Neural cell (in vitro differentiated cells): ENCODE data around the gene POLE3. TPM values are rescaled to one million over a fixed set of nuclear protein-coding genes. Genes with fewer than 3 reads are reported as not detected.

Source experiments
- H2AFZ ChIP-seq: fragments of 200-600, 300-800 bp; sonication (generic), shearing (Covaris generic); 2 replicates; pipeline ENCODE4 v1.6.0; 2014; ENCODE audit warnings: low read depth, mild to moderate bottlenecking, antibody characterized with exemption, low read length, moderate library complexity
- H3F3A ChIP-seq: fragments of 200-600 bp; shearing (Covaris generic); 2 replicates; pipeline ENCODE4 v1.6.1; 2016; ENCODE audit warnings: mild to moderate bottlenecking, moderate library complexity, mixed read lengths, antibody characterized with exemption, low read length; ENCODE audit not compliant: insufficient read depth, poor library complexity, severe bottlenecking
- H3K27ac ChIP-seq: fragments of 200-600, 300-800 bp; sonication (generic), shearing (Covaris generic); 2 replicates; pipeline ENCODE4 v1.5.1; 2014; ENCODE audit warnings: mild to moderate bottlenecking, low read length, moderate library complexity
- H3K27me3 ChIP-seq: fragments of 300-800, 200-600 bp; sonication (generic), shearing (Covaris generic); 2 replicates; pipeline ENCODE4 v1.6.0; 2014; ENCODE audit warnings: mild to moderate bottlenecking, low read depth, low read length, moderate library complexity; ENCODE audit not compliant: insufficient read depth
- H3K36me3 ChIP-seq: fragments of 300-800, 200-600 bp; sonication (generic), shearing (Covaris generic); 2 replicates; pipeline ENCODE4 v1.5.1; 2014; ENCODE audit warnings: mild to moderate bottlenecking, antibody characterized with exemption, low read length, moderate library complexity; ENCODE audit not compliant: insufficient read depth
- H3K4me2 ChIP-seq: fragments of 300-800, 200-600 bp; sonication (generic), shearing (Covaris generic); 2 replicates; pipeline ENCODE4 v1.6.0; 2014; ENCODE audit warnings: mild to moderate bottlenecking, low read length
- H3K4me3 ChIP-seq: fragments of 300-800, 200-600 bp; sonication (generic), shearing (Covaris generic); 2 replicates; pipeline ENCODE4 v1.5.1; 2014; ENCODE audit warnings: mild to moderate bottlenecking, low read length, moderate library complexity
- H3K79me2 ChIP-seq: fragments of 200-600 bp; shearing (Covaris generic); replicated peaks from 2 replicates; pipeline ENCODE4 v1.6.0; 2014; ENCODE audit warnings: mild to moderate bottlenecking, low read length, moderate library complexity; ENCODE audit not compliant: insufficient read depth
- H3K9ac ChIP-seq: fragments of 300-800, 200-600 bp; sonication (generic), shearing (Covaris generic); 2 replicates; pipeline ENCODE4 v1.6.1; 2016; ENCODE audit warnings: mild to moderate bottlenecking, low read length, mixed read lengths
- H3K9me2 ChIP-seq: fragments of 200-600 bp; shearing (Covaris generic); 2 replicates; pipeline ENCODE4 v1.6.1; 2016; ENCODE audit warnings: mild to moderate bottlenecking, low read length, mixed read lengths; ENCODE audit not compliant: insufficient read depth
- H3K9me3 ChIP-seq: fragments of 200-600, 300-800 bp; sonication (generic), shearing (Covaris generic); 2 replicates; pipeline ENCODE4 v1.6.1; 2016; ENCODE audit warnings: mild to moderate bottlenecking, mixed run types, low read length, moderate library complexity, mixed read lengths
- H4K20me1 ChIP-seq: fragments of 200-600 bp; shearing (Covaris generic); 2 replicates; pipeline ENCODE4 v1.6.1; 2016; ENCODE audit warnings: mild to moderate bottlenecking, mixed run types; ENCODE audit not compliant: insufficient read depth
- CTCF ChIP-seq: fragments of 450-650 bp; IDR thresholded peaks from 2 replicates; pipeline ENCODE4 v1.5.1; 2014; ENCODE audit warnings: antibody characterized with exemption, mild to moderate bottlenecking, moderate library complexity; ENCODE audit not compliant: poor library complexity, severe bottlenecking
- EP300 ChIP-seq: fragments of 450-650 bp; conservative IDR thresholded peaks from 2 replicates; pipeline ENCODE4 v1.6.1; 2014; ENCODE audit warnings: antibody characterized with exemption, mild to moderate bottlenecking, moderate library complexity; ENCODE audit not compliant: poor library complexity, severe bottlenecking
- EZH2 ChIP-seq: fragments of 200-600, 300-800 bp; shearing (Covaris generic), sonication (generic); IDR thresholded peaks from 2 replicates; pipeline ENCODE4 v1.6.1; 2014; ENCODE audit warnings: antibody characterized with exemption, low read length, borderline replicate concordance, mild to moderate bottlenecking; ENCODE audit not compliant: insufficient read depth, poor library complexity, severe bottlenecking
- MXI1 ChIP-seq: fragments of 450-650 bp; conservative IDR thresholded peaks from 2 replicates; pipeline ENCODE4 v1.6.1; 2014; ENCODE audit warnings: antibody characterized with exemption, mild to moderate bottlenecking; ENCODE audit not compliant: poor library complexity, severe bottlenecking
- POLR2AphosphoS5 ChIP-seq: IDR thresholded peaks from 2 replicates; pipeline ENCODE4 v1.6.1; 2012
- RAD21 ChIP-seq: fragments of 450-650 bp; conservative IDR thresholded peaks from 2 replicates; pipeline ENCODE4 v1.6.1; 2014; ENCODE audit warnings: antibody characterized with exemption, mild to moderate bottlenecking, moderate library complexity
- REST ChIP-seq: IDR thresholded peaks from 2 replicates; pipeline ENCODE4 v1.6.1; 2012; ENCODE audit warnings: borderline replicate concordance
- SMC3 ChIP-seq: fragments of 450-650 bp; conservative IDR thresholded peaks from 2 replicates; pipeline ENCODE4 v1.6.1; 2014; ENCODE audit warnings: antibody characterized with exemption, mild to moderate bottlenecking, moderate library complexity; ENCODE audit not compliant: poor library complexity
- TAF1 ChIP-seq: IDR thresholded peaks from 2 replicates; pipeline ENCODE4 v1.6.1; 2012; ENCODE audit warnings: low read depth
- polyA plus RNA-seq: library from polyadenylated mRNA; depleted of rRNA; stranded (reverse); fragments of >200 nt; gene quantifications from 2 replicates; pipeline ENCODE4 v1.2.3, GENCODE V29; 2014

Gene POLE3
- polyA plus RNA-seq, 1 donor from 2014 or later = 99.8 TPM

GRCh38 chr9:113373256-113373655 lies 37.2 kb downstream of the POLE3 start:
- no peaks in the 10 kb centered on the region for H3K9me3 ChIP-seq
- no peaks in the 10 kb centered on the region for H3F3A ChIP-seq
- H3K27ac ChIP-seq = no peak overlapping the region
- H3K27me3 ChIP-seq = no peaks in the 10 kb centered on the region
- H3K4me2 ChIP-seq = no peak overlapping the region
- no peaks in the 10 kb centered on the region for H3K79me2 ChIP-seq
- H3K9me2 ChIP-seq = no peaks in the 10 kb centered on the region
- no peak overlapping the region for H3K4me3 ChIP-seq
- no peak overlapping the region for H2AFZ ChIP-seq
- H3K36me3 ChIP-seq = no peaks in the 10 kb centered on the region
- no peak overlapping the region for H3K9ac ChIP-seq
- TF ChIP-seq TAF1 (no peak), EP300 (no peak), REST (no peak), POLR2AphosphoS5 (no peak), MXI1 (no peak), CTCF (no peak), EZH2 (no peak), SMC3 (no peak), RAD21 (no peak)
- no peaks in the 10 kb centered on the region for H4K20me1 ChIP-seq

GRCh38 chr9:113372059-113372458 lies 38.4 kb downstream of the POLE3 start:
- no peak overlapping the region for H3K9ac ChIP-seq
- no peak overlapping the region for H3K27ac ChIP-seq
- H3K27me3 ChIP-seq = no peaks in the 10 kb centered on the region
- no peaks in the 10 kb centered on the region for H3K36me3 ChIP-seq
- H4K20me1 ChIP-seq = no peaks in the 10 kb centered on the region
- no peak for TF ChIP-seq EP300
- no peak for TF ChIP-seq RAD21
- TF ChIP-seq POLR2AphosphoS5 = no peak
- TF ChIP-seq EZH2 = no peak
- TF ChIP-seq REST = no peak
- TF ChIP-seq CTCF = no peak
- TF ChIP-seq MXI1 = no peak
- no peak for TF ChIP-seq SMC3
- no peak for TF ChIP-seq TAF1
- no peak overlapping the region for H3K4me2 ChIP-seq
- no peak overlapping the region for H2AFZ ChIP-seq
- no peaks in the 10 kb centered on the region for H3F3A ChIP-seq
- H3K9me3 ChIP-seq = no peaks in the 10 kb centered on the region
- H3K4me3 ChIP-seq = no peak overlapping the region
- no peaks in the 10 kb centered on the region for H3K9me2 ChIP-seq
- no peaks in the 10 kb centered on the region for H3K79me2 ChIP-seq
